Chondrocyte (in vitro differentiated cells): ENCODE data around the gene CD207. TPM values are rescaled to one million over a fixed set of nuclear protein-coding genes. Genes with fewer than 3 reads are reported as not detected.
A peak's percentile ranks its signal among the peaks of the same experiment; 100 is the strongest.

ENCODE experiments used
- DNase-seq: peaks from one replicate; pipeline ENCODE4 v3.0.0; 2021; ENCODE audit warnings: mixed read lengths, low spot score
- H3K27ac Mint-ChIP-seq: one replicate; pipeline ENCODE4 v1.8.0; 2021; ENCODE audit warnings: mild to moderate bottlenecking, moderate library complexity, mixed read lengths; ENCODE audit not compliant: unreplicated experiment
- H3K27me3 Mint-ChIP-seq: 2 replicates; pipeline ENCODE4 v1.8.0; 2021; ENCODE audit warnings: low read depth, mixed read lengths
- H3K36me3 Mint-ChIP-seq: 2 replicates; pipeline ENCODE4 v1.8.0; 2021; ENCODE audit warnings: low read depth, mixed read lengths
- H3K4me1 Mint-ChIP-seq: 2 replicates; pipeline ENCODE4 v1.8.0; 2021; ENCODE audit warnings: low read depth, mild to moderate bottlenecking, mixed read lengths
- H3K4me3 Mint-ChIP-seq: one replicate; pipeline ENCODE4 v1.8.0; 2021; ENCODE audit warnings: mild to moderate bottlenecking, moderate library complexity, mixed read lengths; ENCODE audit not compliant: unreplicated experiment
- H3K9me3 Mint-ChIP-seq: 2 replicates; pipeline ENCODE4 v1.8.0; 2021; ENCODE audit warnings: low read depth, mixed read lengths
- CTCF ChIP-seq: fragments of 200-600 bp; sonication (generic); IDR thresholded peaks from 2 replicates; pipeline ENCODE4 v1.5.0; 2021; ENCODE audit warnings: antibody characterized with exemption, mild to moderate bottlenecking, moderate library complexity
- total RNA-seq: library from RNA; stranded (reverse); gene quantifications from 3 replicates; pipeline ENCODE4 v1.2.1, GENCODE V29; 2021

Gene CD207
- total RNA-seq, 1 donor from 2014 or later: not detected

- Mint-ChIP-seq H3K27ac (no peak overlapping the region), H3K4me1 (no peaks in the 10 kb centered on the region), H3K27me3 (peaks cover 44% of the 10 kb centered on the region), H3K36me3 (no peaks in the 10 kb centered on the region), H3K4me3 (no peak overlapping the region), H3K9me3 (no peaks in the 10 kb centered on the region)
- TF ChIP-seq CTCF: no peak
- no peak for DNase-seq
These were observed 26.3 kb downstream of the CD207 start for GRCh38 chr2:70808983-70809958.

GRCh38 chr2:70807828-70808118, 27.8 kb downstream of the CD207 start:
- no peak for TF ChIP-seq CTCF
- Mint-ChIP-seq H3K4me3 (no peak overlapping the region), H3K4me1 (no peaks in the 10 kb centered on the region), H3K27ac (no peak overlapping the region), H3K9me3 (no peaks in the 10 kb centered on the region), H3K36me3 (no peaks in the 10 kb centered on the region), H3K27me3 (peaks cover 42% of the 10 kb centered on the region)
- DNase-seq: no peak

- Mint-ChIP-seq H3K27me3 (peaks cover 40% of the 10 kb centered on the region), H3K4me1 (no peaks in the 10 kb centered on the region), H3K27ac (no peak overlapping the region), H3K4me3 (no peak overlapping the region), H3K9me3 (no peaks in the 10 kb centered on the region), H3K36me3 (no peaks in the 10 kb centered on the region)
- no peak for DNase-seq
- TF ChIP-seq CTCF: no peak
These were observed 28.4 kb downstream of the CD207 start for GRCh38 chr2:70807102-70807827.

- DNase-seq: no peak
- no peaks in the 10 kb centered on the region for H3K4me1 Mint-ChIP-seq
- TF ChIP-seq CTCF: no peak
- H3K27ac Mint-ChIP-seq: peak overlapping the region; percentile 22
- H3K9me3 Mint-ChIP-seq: no peaks in the 10 kb centered on the region
- peaks cover 39% of the 10 kb centered on the region for H3K27me3 Mint-ChIP-seq
- H3K36me3 Mint-ChIP-seq: no peaks in the 10 kb centered on the region
- H3K4me3 Mint-ChIP-seq: no peak overlapping the region
These were observed 29.0 kb downstream of the CD207 start for GRCh38 chr2:70806620-70807019.

- no peaks in the 10 kb centered on the region for H3K4me1 Mint-ChIP-seq
- peaks cover 2% of the 10 kb centered on the region for H3K36me3 Mint-ChIP-seq
- H3K4me3 Mint-ChIP-seq: no peak overlapping the region
- H3K27ac Mint-ChIP-seq: no peak overlapping the region
- TF ChIP-seq CTCF: no peak
- no peak for DNase-seq
- H3K9me3 Mint-ChIP-seq: no peaks in the 10 kb centered on the region
- H3K27me3 Mint-ChIP-seq: peaks cover 42% of the 10 kb centered on the region
These were observed 29.6 kb downstream of the CD207 start for GRCh38 chr2:70806013-70806412.
